ENCODE data around the gene C2orf76.
"Not testable (repeated sequence)": the region's sequence is repeated elsewhere in the genome, so short reads cannot be mapped to it uniquely, and the experiment has no call there.

Gene C2orf76

DNA sequence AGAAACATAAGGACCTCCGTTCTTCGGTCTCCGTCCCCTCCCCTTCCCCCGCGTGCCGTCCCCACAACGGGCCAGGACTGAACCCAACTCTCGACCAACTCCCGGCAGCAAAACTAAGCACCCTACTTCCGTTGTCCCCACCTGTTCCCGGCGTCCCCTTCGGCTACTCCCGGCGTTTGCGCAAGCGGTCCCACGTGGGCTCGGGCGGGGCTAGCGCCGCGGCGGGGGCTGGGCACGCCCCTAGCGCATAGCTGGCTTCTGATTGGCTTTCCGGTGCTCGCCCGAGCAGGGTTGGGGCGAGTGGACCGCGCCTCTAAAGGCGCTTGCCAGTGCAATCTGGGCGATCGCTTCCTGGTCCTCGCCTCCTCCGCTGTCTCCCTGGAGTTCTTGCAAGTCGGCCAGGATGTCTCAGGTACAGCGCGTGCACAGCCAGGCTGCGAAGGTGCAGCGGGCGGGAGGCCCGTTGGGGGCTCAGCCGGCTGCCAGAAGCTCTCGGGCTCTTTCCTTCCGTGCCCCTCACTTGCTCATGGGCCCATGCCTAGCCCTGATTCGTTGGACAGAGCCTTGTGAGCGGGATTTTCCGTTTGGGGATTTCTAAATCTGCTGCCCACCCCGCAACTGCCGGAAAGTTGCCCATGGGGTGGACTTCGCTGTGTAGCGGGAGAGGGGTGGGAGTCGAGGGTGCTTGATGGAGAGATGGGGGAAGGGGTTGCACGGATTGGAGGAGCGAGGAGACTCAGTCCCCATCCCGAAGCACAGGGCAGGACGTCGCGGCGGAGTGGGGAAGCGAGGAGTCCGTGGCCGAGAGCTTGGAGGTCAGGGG lies at the start of gene C2orf76, which contains the start of gene DBI:
Gene C2orf76 (minus strand): TSS at position 186 of the 823 bp plus-strand sequence. CDS start 26,875 bp downstream, outside the sequence.
Gene DBI (plus strand): TSS at position 329 of the 823 bp plus-strand sequence. CDS start 75 bp downstream, at position 404.
- peak within 1 kb of the TSS; percentile 76 for H3K4me3 ChIP-seq
- peak; percentile 91 to 94 for DNase-seq (ENCODE audit: low spot score in 2 of 2)
- in situ Hi-C loops (cut with MboI; ENCODE audit: low sequenced_read_pairs), result no loop called here
- peaks cover 10% of the 10 kb centered on the region for H3K4me1 ChIP-seq
- H3K27me3 ChIP-seq (ENCODE audit: low read depth), result no peaks in the 10 kb centered on the region
- peaks cover 38% of the 10 kb centered on the region for H3K36me3 ChIP-seq (replicated peaks)
- no peaks in the 10 kb centered on the region for H3K9me3 ChIP-seq

DNA sequence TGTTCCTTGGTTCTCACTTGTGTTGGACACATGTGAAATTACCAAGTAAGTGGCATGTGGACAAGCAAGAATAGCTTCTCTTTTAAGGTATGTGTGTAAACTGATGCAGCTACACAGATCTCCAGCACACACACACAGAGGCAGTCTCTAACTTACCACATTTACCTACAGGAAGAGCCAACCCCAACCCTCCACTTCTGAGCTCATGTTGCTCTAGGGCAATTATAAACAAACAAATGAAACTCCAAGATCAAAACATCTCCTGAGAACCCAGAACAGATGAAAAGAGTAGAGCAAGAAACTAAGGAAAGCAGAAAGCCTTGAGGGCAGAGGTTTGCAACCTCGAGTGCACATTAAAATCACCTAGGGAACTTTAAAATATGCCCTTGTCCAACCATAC lies 49.0 kb upstream of the C2orf76 start:
- Histone ChIP-seq H3K36me3 (replicated peaks) (no peaks in the 10 kb centered on the region), H3K4me3 (no peak overlapping the region), H3K4me1 (no peaks in the 10 kb centered on the region), H3K9me3 (no peaks in the 10 kb centered on the region; the same call in none of the 2 replicates), H3K27me3 (ENCODE audit: low read depth) (peaks cover 2% of the 10 kb centered on the region; the same call in 1 of the 2 replicates)
- in situ Hi-C loops (cut with MboI; ENCODE audit: low sequenced_read_pairs), result no loop called here
- DNase-seq (ENCODE audit: low spot score in 2 of 2), result no peak

DNA sequence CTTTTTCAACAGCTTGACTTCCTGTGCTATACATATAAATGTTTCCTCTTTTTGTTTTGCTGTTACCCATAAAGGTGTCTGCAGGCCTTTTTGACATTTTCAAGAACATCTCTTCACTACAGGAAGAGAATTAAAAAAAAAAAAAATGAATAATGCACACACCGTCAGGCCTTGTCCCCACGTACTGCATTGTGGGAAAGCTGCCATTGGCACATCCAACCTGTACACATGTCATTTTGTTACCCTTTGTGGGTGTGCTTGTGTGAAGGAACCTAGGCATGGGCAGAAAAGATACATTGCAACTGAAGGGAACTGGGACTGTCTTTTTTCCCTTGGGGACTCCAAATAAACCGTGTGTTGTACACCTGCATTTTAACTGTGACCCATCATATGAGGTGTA lies 48.3 kb upstream of the C2orf76 start:
- no peaks in the 10 kb centered on the region for H3K36me3 ChIP-seq (replicated peaks)
- no peak overlapping the region for H3K4me3 ChIP-seq
- no peaks in the 10 kb centered on the region for H3K9me3 ChIP-seq
- H3K27me3 ChIP-seq (ENCODE audit: low read depth), result peaks cover 2% of the 10 kb centered on the region; the same call in 1 of the 2 replicates
- no peak for DNase-seq (ENCODE audit: low spot score in 2 of 2)
- in situ Hi-C loops (cut with MboI; ENCODE audit: low sequenced_read_pairs), result loop anchor here (5.0 kb wide), 1 partner anchor 57 kb away; no protein-coding TSS in a partner anchor
- H3K4me1 ChIP-seq, result no peaks in the 10 kb centered on the region

DNA sequence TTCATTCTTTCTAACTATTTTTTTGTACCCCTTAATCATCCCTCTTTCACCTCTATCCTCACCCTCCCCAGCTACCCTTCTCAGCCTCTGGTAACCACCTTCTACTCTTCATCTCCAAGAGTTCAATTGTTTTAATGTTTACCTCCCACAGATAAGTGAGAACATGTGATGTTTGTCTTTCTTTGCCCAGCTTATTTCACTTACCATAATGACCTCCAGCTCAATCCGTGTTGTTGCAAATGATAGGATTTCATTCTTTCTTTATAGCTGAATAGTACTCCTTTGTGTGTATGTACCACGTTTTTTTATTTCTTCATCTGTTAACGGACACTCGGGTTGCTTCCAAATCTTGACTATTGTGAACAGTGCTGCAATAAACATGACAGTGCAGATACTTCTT lies 42.9 kb upstream of the C2orf76 start:
- no peaks in the 10 kb centered on the region for H3K36me3 ChIP-seq (replicated peaks)
- in situ Hi-C loops (cut with MboI; ENCODE audit: low sequenced_read_pairs), result no loop called here
- DNase-seq (ENCODE audit: low spot score in 2 of 2), result no peak

DNA sequence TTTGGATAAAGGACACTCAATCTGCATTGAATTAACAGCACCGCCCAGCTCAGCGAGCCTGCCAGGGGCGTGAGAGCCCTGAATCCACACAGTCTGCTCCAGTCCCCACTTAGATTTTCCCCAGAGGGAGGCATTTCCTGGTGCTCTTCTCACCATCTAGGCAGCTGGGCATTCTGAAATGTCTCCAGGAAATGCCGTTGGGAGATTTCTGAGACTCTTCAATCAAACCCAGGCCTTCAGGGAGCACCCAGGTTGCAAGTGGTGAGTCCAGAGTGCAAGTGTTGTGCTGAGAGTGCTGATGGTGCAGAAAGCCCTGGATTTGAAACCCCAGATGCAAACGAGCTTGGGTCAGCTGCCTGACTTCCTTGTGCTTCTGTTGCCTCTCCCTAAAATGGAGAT lies 41.6 kb upstream of the C2orf76 start:
- Histone ChIP-seq H3K4me1 (no peaks in the 10 kb centered on the region), H3K27me3 (ENCODE audit: low read depth) (peaks cover 2% of the 10 kb centered on the region; the same call in 1 of the 2 replicates), H3K4me3 (no peak overlapping the region), H3K9me3 (no peaks in the 10 kb centered on the region), H3K36me3 (replicated peaks) (no peaks in the 10 kb centered on the region)
- no peak for DNase-seq (ENCODE audit: low spot score in 2 of 2)
- in situ Hi-C loops (cut with MboI; ENCODE audit: low sequenced_read_pairs), result no loop called here

More for the DNA sequence above, 42.9 kb upstream of the C2orf76 start:
- H3K9me3 ChIP-seq, result no peaks in the 10 kb centered on the region
- H3K27me3 ChIP-seq (ENCODE audit: low read depth), result peaks cover 2% of the 10 kb centered on the region; the same call in 1 of the 2 replicates
- H3K4me1 ChIP-seq, result no peaks in the 10 kb centered on the region
- H3K4me3 ChIP-seq, result no peak overlapping the region

DNA sequence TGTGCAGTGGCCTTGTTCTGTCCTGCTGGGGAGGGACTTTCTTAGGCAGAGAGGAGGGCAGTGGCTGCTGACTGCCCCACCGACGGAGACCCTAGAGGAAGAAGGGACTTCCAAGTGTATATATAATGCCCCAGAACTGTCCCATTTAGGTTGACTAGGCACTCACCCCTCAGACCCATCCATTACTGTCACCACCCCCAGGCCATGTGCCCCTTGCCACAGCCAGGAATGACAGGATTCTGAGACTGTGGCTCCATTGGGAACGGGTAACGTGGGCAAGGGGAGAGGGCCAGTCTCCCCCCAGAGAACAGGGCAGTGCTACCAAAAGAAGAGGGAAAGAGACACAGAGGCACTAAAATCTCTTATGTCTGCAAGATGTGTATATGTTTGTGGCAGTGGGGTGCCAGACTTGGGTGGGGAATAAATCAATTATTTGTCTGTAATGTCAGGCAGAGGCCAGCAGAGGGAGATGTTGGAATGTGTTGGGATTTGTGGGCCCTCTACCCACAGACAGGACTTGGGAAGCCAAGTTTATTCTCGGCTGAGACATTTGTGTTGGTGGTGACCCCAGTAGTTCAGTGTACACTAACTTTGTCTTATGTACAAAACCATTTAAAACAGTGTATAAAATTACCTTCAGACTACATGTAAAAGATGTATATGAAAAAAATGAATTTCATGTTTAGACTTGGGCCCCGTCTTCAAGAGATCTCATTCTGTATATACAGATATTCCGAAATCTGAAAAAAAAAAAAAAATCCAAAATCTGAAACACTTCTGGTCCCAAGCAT lies 41.0 kb upstream of the C2orf76 start:
- peak; percentile 36 to 73 for DNase-seq (ENCODE audit: low spot score in 2 of 2)
- no peak overlapping the region for H3K4me3 ChIP-seq
- no peaks in the 10 kb centered on the region for H3K4me1 ChIP-seq
- no peaks in the 10 kb centered on the region for H3K36me3 ChIP-seq (replicated peaks)
- peaks cover 2% of the 10 kb centered on the region; the same call in 1 of the 2 replicates for H3K27me3 ChIP-seq (ENCODE audit: low read depth)
- in situ Hi-C loops (cut with MboI; ENCODE audit: low sequenced_read_pairs), result no loop called here
- no peaks in the 10 kb centered on the region for H3K9me3 ChIP-seq

DNA sequence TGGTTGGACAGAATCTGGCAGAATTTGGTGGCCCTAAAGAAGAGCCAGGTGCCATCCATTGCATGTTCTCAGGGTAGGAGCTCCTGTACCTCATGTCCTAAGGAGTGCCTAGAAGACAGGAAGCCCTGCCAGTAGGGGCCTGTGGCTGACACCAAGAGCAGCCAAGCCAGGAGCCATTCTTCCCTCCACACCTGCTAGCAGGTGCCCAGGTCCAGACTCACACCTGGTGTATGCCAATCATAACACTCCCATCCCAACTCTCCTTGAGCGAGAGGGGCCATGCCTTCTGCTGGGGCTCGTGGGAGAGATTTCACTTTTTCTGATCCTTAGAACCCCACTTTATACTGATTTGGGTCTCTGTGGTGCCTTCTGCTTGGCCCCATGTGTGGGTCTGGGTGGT lies 38.5 kb upstream of the C2orf76 start:
- DNase-seq (ENCODE audit: low spot score in 2 of 2), result no peak
- Histone ChIP-seq H3K36me3 (replicated peaks) (no peaks in the 10 kb centered on the region), H3K27me3 (ENCODE audit: low read depth) (no peaks in the 10 kb centered on the region), H3K4me1 (no peaks in the 10 kb centered on the region), H3K9me3 (no peaks in the 10 kb centered on the region), H3K4me3 (no peak overlapping the region)
- in situ Hi-C loops (cut with MboI; ENCODE audit: low sequenced_read_pairs), result no loop called here

DNA sequence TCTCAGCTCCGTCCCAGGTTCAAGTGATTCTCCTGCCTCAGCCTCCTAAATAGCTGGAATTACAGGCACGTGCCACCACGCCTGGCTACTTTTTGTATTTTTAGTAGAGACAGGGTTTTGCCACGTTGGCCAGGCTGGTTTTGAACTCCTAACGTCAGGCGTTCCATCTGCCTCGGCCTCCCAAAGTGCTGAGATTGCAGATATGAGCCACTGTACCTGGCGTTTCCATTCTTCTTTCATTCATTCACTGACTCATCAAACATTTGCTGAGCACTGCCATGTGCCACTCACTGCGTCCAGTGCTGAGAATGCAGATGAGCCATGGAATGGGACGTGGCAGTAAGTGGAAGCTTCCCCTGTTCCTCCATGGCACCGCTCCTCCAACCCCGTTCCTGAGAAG lies 37.0 kb upstream of the C2orf76 start:
- H3K36me3 ChIP-seq (replicated peaks); DNase-seq (ENCODE audit: low spot score in 2 of 2); H3K4me3 ChIP-seq; in situ Hi-C loops (cut with MboI; ENCODE audit: low sequenced_read_pairs); H3K9me3 ChIP-seq; H3K4me1 ChIP-seq; H3K27me3 ChIP-seq (ENCODE audit: low read depth): not testable (repeated sequence)

DNA sequence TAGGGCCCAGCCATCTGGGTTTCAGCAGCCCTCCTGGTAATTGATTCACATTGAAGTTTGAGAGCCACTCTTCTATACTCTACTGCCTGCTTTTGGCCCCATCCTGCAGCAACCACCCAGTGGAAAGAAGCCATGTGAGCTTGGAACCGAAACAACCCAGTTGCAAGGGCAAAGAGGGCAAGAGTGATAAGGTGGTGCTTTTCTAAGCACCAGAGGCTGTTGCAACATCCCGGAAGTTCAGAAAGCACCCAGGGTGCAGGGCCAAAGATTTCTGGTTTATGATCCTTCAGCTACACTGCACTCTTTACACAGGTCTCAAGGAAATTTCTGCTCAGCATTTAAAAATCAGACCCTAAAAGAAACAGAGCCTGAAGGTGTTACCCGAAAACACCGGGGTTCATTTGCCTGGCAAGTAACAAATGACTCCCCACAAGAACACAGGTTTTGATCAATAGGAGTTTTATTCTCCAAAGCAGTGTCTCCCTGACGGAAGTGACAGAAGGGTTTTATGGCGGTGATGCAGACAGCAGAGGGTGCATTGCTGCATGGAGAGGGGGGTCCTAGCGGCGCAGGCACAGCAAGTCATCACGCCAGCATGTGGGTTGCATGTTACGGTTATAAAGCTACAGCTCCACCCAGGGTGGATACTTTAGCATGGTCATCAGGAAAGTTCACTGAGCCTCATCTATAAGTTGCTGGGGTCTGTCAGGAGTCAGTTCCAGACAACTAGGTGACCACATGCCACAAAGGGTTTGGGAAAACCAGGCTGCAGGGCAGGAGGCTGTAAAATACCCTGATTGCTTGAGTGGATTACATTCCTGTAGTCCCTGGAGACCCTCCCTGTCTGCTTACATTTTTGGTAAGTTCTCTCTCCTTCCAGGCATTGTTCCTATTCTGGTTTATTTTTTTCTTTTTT lies 36.3 kb upstream of the C2orf76 start:
- no peaks in the 10 kb centered on the region for H3K9me3 ChIP-seq
- in situ Hi-C loops (cut with MboI; ENCODE audit: low sequenced_read_pairs), result no loop called here
- H3K4me3 ChIP-seq, result no peak overlapping the region
- no peaks in the 10 kb centered on the region for H3K4me1 ChIP-seq
- DNase-seq (ENCODE audit: low spot score in 2 of 2), result no peak
- H3K36me3 ChIP-seq (replicated peaks), result no peaks in the 10 kb centered on the region
- no peaks in the 10 kb centered on the region for H3K27me3 ChIP-seq (ENCODE audit: low read depth)

DNA sequence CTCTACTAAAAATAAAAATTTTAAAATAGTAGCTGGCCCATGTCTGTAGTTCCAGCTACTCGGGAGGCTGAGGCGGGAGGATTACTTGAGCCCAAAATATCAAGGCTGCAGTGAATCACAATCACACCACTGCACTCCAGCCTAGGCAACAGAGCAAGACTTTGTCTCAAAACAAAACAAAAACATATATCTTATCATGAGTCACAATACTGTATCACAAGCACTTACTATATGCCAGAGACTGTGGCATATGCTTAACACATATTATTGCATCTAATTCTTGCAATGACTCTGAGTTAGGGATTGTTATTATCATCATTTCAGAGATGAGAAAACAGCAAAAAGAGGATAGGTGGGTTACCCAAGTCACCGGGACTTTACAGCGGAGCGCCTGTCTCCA lies 35.5 kb upstream of the C2orf76 start:
- Histone ChIP-seq H3K36me3 (replicated peaks) (no peaks in the 10 kb centered on the region), H3K4me3 (no peak overlapping the region), H3K27me3 (ENCODE audit: low read depth) (no peaks in the 10 kb centered on the region), H3K4me1 (no peaks in the 10 kb centered on the region), H3K9me3 (no peaks in the 10 kb centered on the region)
- DNase-seq (ENCODE audit: low spot score in 2 of 2), result no peak
- in situ Hi-C loops (cut with MboI; ENCODE audit: low sequenced_read_pairs), result no loop called here

DNA sequence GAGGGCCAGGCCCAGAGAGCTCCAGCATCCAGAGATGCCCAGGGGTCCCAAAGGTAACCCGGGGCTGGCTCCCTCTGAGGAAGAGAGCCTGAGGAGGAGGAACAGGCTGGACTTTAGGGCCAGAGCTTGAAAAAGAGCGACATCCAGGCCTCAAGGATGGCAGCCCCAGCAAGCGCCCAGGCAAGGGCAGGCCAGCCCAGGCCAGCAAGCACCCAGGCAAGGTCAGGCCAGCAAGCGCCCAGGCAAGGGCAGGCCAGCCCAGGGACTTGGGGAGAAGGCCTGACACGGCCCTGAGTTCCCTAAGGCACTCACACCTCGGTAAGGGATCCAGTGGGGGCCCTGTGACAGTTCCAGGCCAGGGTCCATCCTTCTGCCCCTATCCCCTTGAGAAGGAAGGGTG lies 30.6 kb upstream of the C2orf76 start:
- in situ Hi-C loops (cut with MboI; ENCODE audit: low sequenced_read_pairs), result no loop called here
- H3K27me3 ChIP-seq (ENCODE audit: low read depth), result no peaks in the 10 kb centered on the region
- no peaks in the 10 kb centered on the region for H3K9me3 ChIP-seq
- H3K36me3 ChIP-seq (replicated peaks), result no peaks in the 10 kb centered on the region
- no peaks in the 10 kb centered on the region for H3K4me1 ChIP-seq
- H3K4me3 ChIP-seq, result no peak overlapping the region
- DNase-seq (ENCODE audit: low spot score in 2 of 2), result no peak

DNA sequence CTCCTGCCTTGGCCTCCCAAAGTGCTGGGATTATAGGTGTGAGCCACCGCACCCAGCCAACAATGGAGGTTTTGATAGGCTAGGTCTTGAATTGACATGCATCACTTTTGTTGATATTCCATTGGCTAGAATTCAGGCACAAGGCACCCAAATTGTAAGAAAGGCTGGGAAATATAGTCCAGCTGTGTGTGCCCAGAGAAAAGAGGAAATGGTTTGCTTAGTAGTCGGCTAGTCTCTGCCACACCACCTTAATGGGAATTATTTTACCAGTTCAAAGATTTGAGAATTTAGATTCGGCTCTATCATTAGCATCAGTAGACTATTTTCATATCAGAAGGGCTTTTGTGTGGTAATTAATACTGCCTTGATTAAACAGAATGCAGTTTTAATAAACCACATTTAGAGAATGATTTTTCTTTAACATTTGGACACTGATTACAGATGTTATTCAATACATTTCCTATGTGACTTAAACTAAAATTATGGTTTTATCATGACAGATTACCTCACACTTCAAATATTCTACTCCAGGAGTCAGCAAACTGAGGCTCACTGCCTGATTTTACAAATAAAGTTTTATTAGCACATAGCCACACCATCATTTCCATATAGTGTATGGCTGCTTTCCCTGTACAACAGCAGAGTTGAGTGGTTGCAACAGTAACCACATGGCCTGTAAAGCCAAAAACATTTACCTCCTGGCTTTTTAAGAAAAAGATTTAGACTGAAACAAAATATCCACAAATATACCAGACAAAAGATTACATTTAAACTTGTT lies 27.5 kb upstream of the C2orf76 start:
- no peak for DNase-seq (ENCODE audit: low spot score in 2 of 2)
- H3K9me3 ChIP-seq, result no peaks in the 10 kb centered on the region
- in situ Hi-C loops (cut with MboI; ENCODE audit: low sequenced_read_pairs), result no loop called here
- H3K4me1 ChIP-seq, result no peaks in the 10 kb centered on the region
- no peak overlapping the region for H3K4me3 ChIP-seq
- H3K36me3 ChIP-seq (replicated peaks), result no peaks in the 10 kb centered on the region
- H3K27me3 ChIP-seq (ENCODE audit: low read depth), result no peaks in the 10 kb centered on the region
